A549 treated with Mapracorat at 1 μM for 4 hours (cell line): ENCODE data around the gene ATP6V0B. TPM values are rescaled to one million over a fixed set of nuclear protein-coding genes. Genes with fewer than 3 reads are reported as not detected.

Experiments
- total RNA-seq: library from RNA; stranded (reverse); fragments of 200-300 nt; extraction: Qiagen RNA extraction; gene quantifications from 5 replicates; pipeline ENCODE4 v1.2.3, GENCODE V29; 2022

ATP6V0B gene
- 93.3 to 160 TPM (median 139 TPM) in 5 replicates for total RNA-seq

GRCh38 chr1:43974443-43975248 lies at the start of gene ATP6V0B:
ATP6V0B (plus strand) TSS chr1:43974960; CDS start chr1:43975041, 81 bp downstream.

DNA sequence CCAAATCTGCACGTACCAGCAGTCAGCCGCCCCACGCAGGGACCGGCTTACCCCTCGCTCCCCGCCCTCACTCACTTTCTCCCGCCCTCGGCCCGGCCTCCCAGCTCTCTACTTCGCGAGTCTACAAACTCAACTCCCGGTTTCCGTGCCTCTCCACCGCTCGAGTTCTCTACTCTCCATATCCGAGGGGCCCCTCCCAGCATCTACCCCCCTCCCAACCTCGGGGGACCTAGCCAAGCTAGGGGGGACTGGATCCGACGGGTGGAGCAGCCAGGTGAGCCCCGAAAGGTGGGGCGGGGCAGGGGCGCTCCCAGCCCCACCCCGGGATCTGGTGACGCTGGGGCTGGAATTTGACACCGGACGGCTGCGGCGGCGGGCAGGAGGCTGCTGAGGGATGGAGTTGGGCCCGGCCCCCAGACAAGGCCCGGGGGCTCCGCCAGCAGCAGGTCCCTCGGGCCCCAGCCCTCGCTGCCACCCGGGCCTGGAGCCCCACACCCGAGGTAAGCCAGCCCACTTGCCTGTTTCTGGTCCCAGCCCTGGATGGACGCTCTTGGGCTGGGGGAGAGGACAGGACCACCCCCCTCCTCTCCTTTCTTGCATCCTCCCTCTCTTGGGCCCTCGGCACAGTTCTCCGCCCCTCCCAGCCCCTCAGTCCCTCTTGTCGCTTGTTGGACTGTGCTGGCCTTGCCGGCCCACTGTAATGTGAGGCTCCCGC lies 41.2 kb upstream of the ATP6V0B start, which contains the start of gene ARTN:
TSS of gene ARTN (plus strand) at position 416 of the 715 bp plus-strand sequence. CDS start 1,856 bp downstream, outside the sequence.

DNA sequence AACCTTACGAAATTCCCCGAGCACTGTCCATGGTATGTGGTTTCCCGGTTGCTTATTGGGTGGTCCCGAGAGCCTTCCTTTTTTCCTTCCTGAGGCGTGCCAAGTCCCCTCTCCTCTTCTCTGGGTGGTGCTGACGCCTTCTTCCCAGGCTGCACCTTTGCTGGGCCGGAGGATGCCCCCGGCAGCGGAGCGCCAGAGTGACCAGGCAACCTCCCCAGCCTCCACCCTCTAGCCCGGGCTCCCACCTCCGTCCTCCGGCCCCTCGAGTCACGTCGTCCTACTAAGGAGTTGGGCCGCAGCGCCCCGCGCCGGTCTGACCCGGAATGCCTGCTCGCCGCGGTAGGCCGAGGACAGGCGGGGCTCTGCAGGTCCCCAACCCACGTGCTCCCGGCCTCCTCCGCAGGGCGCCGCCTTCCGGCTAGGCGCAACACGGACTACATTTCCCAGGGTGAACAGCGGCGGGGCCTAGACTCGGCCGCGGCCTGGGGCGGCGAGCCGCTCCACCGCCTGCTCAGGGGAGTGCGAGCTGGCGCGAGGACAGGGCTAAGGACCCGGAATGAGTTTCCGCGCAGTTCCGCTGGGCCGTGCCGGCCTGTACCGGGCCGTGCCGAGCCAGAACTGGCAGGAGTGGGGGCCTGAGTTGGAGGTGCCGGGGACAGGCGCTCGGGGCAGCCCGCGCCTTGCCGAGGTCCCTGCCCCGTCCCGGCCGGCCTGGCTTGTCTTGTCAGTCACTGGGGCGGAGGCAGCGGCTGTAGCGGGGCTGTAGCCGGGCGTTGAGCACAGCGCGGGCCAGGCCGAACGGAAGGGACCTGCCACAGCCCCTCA lies 28.3 kb upstream of the ATP6V0B start, which contains the start of gene IPO13:
TSS of gene IPO13 (plus strand) at position 715 of the 825 bp plus-strand sequence. CDS start 651 bp downstream, outside the sequence.

DNA sequence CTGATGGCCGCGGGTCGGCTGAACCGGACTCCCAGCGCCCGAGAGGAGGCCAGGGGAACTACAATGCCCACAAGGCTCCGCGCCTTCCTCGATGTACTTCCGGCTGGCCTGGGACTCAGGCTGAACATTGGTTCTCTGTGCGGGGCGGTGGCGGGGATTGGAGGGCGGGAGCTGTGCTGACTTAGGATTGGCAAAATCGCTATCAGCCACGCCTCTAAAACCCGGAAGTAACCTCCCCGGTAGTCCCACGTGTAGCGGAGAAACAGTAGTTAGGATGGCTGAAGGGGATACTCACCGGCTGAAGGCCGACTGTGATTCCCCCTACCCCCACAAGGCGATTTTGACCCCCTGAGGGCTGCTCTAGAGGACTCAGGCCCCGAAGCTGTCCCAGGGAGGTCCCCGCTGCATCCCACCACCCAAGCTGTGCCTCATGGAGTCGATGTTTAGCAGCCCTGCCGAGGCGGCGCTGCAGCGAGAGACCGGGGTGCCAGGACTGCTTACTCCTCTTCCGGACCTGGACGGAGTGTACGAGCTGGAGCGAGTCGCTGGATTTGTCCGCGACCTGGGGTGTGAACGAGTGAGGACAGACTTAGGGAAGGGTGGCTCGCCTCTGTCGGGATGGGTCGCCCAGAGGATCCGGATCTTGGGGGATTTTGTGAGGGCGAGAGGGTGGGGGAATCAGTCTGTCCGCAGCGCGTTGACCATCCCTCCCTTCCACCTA lies 4.9 kb upstream of the ATP6V0B start, which contains the start of gene DPH2:
TSS of gene DPH2 (plus strand) at position 265 of the 721 bp plus-strand sequence. CDS start at position 431, 166 bp downstream.

DNA sequence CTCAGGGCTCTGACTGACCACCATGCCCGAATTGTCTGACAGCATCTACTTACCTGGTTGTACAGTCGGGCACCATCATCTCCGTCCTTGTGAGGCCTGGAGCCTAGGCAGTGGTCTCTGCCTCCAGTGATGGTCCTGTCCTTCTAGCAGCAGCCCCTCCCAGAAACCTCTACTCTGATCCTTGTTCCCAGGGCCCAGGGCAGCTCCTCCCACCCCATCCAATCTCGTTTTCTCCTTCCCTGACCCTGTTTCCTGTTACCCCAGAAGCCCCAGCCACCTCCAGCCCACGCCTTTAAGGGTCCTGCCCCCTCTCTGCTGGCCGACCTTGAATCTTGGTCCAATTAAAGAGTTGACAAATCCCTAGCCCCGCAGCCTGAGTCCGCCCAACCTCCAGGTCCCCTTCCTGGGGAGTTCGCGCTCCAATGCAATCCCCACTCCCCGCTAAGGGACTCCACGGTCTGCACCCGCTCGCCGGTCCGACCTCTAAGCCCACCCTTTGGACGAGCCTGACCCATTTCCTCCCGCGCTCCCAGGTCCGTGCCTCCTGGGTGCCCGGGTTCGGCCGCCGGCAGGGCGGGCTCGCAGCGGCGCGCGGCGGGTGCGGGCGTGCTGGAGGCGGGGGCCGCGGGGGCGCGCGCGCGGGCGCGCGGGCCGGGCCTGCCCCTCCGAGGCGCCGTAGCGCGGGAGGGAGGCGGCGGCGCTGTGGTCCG lies 3.9 kb downstream of the ATP6V0B start, which contains the start of gene B4GALT2:
TSS of gene B4GALT2 (plus strand) at position 660 of the 710 bp plus-strand sequence. CDS start 1,951 bp downstream, outside the sequence.

DNA sequence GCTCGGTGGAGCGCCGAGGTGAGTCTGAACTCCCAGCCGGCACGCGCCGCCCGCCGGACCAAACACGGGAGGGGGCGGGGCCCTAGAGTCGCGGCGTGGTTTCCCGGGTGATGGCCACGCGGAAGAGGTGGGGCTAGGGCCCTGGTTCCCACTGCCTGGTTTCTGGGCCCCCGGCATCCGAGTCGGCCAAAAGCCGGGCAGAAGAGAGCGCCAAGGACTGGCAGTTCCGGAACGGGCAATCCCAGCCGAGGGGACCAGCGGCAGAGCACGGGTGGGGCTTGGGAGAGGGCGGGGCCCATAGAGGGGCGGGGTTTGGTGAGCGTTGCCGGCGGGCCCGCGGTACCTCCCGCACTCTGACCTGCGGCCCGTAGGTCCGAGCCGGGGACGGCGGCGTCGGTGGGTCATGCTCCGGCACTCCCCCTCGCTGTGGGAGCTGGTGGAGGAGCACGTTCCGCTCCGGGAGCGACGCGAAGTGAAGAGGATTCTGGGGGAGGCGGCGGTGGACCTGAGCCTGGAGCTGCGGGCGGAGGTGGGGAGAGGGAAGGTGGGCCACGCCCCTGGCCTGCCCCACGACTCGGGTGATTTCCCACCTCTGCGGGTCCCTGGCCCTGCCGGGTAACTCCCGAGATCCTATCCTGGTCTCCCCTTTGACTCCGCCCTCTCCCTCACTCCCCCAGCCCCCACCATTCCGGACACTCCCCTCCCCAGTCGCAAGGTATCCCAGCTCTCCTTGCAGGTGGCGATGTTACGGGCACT lies 16.9 kb downstream of the ATP6V0B start, which contains the start of gene CCDC24:
TSS of gene CCDC24 (plus strand) at position 124 of the 756 bp plus-strand sequence. CDS start at position 404, 280 bp downstream.

Other genes with a start within 250 kb of the ATP6V0B start
- gene ARTN, start 41.2 kb upstream of the ATP6V0B start, total RNA-seq, result 0.14 to 0.61 TPM (median 0.35 TPM) in 5 replicates
- 10.7 to 18.0 TPM (median 15.0 TPM) in 5 replicates for gene IPO13, start 28.0 kb upstream of the ATP6V0B start, total RNA-seq
- gene DPH2, start 5.0 kb upstream of the ATP6V0B start, total RNA-seq, result 35.5 to 40.8 TPM (median 36.0 TPM) in 5 replicates
- gene B4GALT2, start 4.2 kb downstream of the ATP6V0B start, total RNA-seq, result 49.9 to 72.4 TPM (median 69.2 TPM) in 5 replicates
- 5.8 to 9.1 TPM (median 7.8 TPM) in 5 replicates for gene CCDC24, start 16.6 kb downstream of the ATP6V0B start, total RNA-seq
- gene SLC6A9, start 56.5 kb downstream of the ATP6V0B start, total RNA-seq, result 11.5 to 16.0 TPM (median 13.8 TPM) in 5 replicates
- gene KLF17, start 143.9 kb downstream of the ATP6V0B start, total RNA-seq, result 0.41 to 0.61 TPM (median 0.48 TPM) in 5 replicates
- gene KLF18, start 166.7 kb downstream of the ATP6V0B start, total RNA-seq, result 0.08 TPM in 1 of 5 replicates, not detected in the others
- gene DMAP1, start 238.5 kb downstream of the ATP6V0B start, total RNA-seq, result 19.6 to 23.0 TPM (median 21.1 TPM) in 5 replicates